GM12878 (cell line): ENCODE results near the gene SNRNP25. TPM values are rescaled to one million over a fixed set of nuclear protein-coding genes. Genes with fewer than 3 reads are reported as not detected.
A peak's percentile ranks its signal among the peaks of the same experiment; 100 is the strongest.

Source experiments
- ATAC-seq: fragments of 200-7000 bp; cut with Tn5 transposase; 3 replicates; pipeline ENCODE4 v1.9.1; 2020; ENCODE audit warnings: mild to moderate bottlenecking, moderate library complexity
- BruUV-seq: library from RNA; stranded (reverse); fragments of 400-500 nt; replicated peaks from 2 replicates; lab custom pipeline; 2021; lab: Mats Ljungman, UMichigan
- CTCF ChIA-PET: fragments of 300-600 bp; sonication (Branson Sonifier 250); formaldehyde crosslinking; extraction: SDS; loops from one replicate; lab custom pipeline; 2021; ENCODE audit warnings: inconsistent platforms; lab: Yijun Ruan, JAX
- POLR2A ChIA-PET: fragments of 350-600 bp; formaldehyde crosslinking; extraction: SDS; loops from one replicate; lab custom pipeline; 2021; ENCODE audit warnings: inconsistent platforms; lab: Charles Lee
- RAD21 ChIA-PET: fragments of 300-600 bp; sonication (Branson Sonifier 250); formaldehyde crosslinking; loops from one replicate; lab custom pipeline; 2023; ENCODE audit warnings: antibody characterized with exemption; ENCODE audit not compliant: unreplicated experiment; lab: Charles Lee
- SMC1A ChIA-PET: fragments of 300-600 bp; sonication (Branson Sonifier 250); formaldehyde crosslinking; loops from one replicate; lab custom pipeline; 2023; ENCODE audit not compliant: unreplicated experiment, uncharacterized antibody; lab: Charles Lee
- DNase-seq: peaks from one replicate; pipeline ENCODE4 v3.0.0-alpha.2; 2011; ENCODE audit warnings: low read depth, low spot score
- FAIRE-seq: peaks from 3 replicates; lab custom pipeline; 2011; peaks lifted over from hg19 to GRCh38; lab: Jason Lieb, UNC
- H2AFZ ChIP-seq: 2 replicates; pipeline ENCODE4 v1.6.0; 2011; ENCODE audit warnings: low read depth, low read length, control low read depth; ENCODE audit not compliant: control insufficient read depth
- H3K27ac ChIP-seq: 2 replicates; pipeline ENCODE4 v1.5.1; 2011; ENCODE audit warnings: control low read depth; ENCODE audit not compliant: control insufficient read depth, insufficient read depth
- H3K27me3 ChIP-seq, 2 experiments: replicated peaks in 1 of 2; 2 replicates each; pipeline versions ENCODE4 v1.6.0 to v1.6.1; 2011; ENCODE audit warnings: low read length in 1 of 2; ENCODE audit not compliant: control insufficient read depth in 2 of 2, insufficient read depth in 2 of 2
- H3K36me3 ChIP-seq, 2 experiments: 2 replicates each; pipeline ENCODE4 v1.5.1; 2011; ENCODE audit warnings: low read length in 1 of 2; ENCODE audit not compliant: control insufficient read depth in 2 of 2, insufficient read depth in 2 of 2
- H3K4me1 ChIP-seq: 2 replicates; pipeline ENCODE4 v1.6.1; 2011; ENCODE audit warnings: mild to moderate bottlenecking, low read length, moderate library complexity, mixed read lengths; ENCODE audit not compliant: control insufficient read depth, insufficient read depth
- H3K4me2 ChIP-seq: 2 replicates; pipeline ENCODE4 v1.6.0; 2011; ENCODE audit warnings: control low read depth; ENCODE audit not compliant: control insufficient read depth, insufficient read depth
- H3K4me3 ChIP-seq: fragments of 200-600 bp; sonication (generic); 2 replicates; pipeline ENCODE4 v1.5.1; 2016
- H3K79me2 ChIP-seq: 2 replicates; pipeline ENCODE4 v1.6.0; 2011; ENCODE audit warnings: low read length; ENCODE audit not compliant: control insufficient read depth, insufficient read depth
- H3K9ac ChIP-seq: 2 replicates; pipeline ENCODE4 v1.8.0; 2011; ENCODE audit warnings: low read length, control low read depth, mixed read lengths; ENCODE audit not compliant: control insufficient read depth, insufficient read depth
- H3K9me3 ChIP-seq: replicated peaks from 3 replicates; pipeline ENCODE4 v1.5.1; 2011; ENCODE audit warnings: mild to moderate bottlenecking, low read length; ENCODE audit not compliant: control insufficient read depth, insufficient read depth
- H4K20me1 ChIP-seq: 2 replicates; pipeline ENCODE4 v1.6.0; 2011; ENCODE audit not compliant: control insufficient read depth, insufficient read depth
- CEBPB ChIP-seq, 2 experiments: fragments of 150-350 bp in 1 of 2; IDR thresholded peaks; 2 replicates each; pipeline ENCODE4 v1.6.1; 2012 to 2014; ENCODE audit warnings: low read depth in 2 of 2, low read length in 2 of 2, borderline replicate concordance in 1 of 2, inconsistent platforms in 1 of 2
- EED ChIP-seq: sonication (generic); IDR thresholded peaks from 2 replicates; pipeline ENCODE4 v1.6.1; 2016; ENCODE audit warnings: antibody characterized with exemption, low read depth
- NFYA ChIP-seq: IDR thresholded peaks from 2 replicates; pipeline ENCODE4 v1.6.1; 2011; ENCODE audit warnings: low read depth, mild to moderate bottlenecking, low read length, improper control_type of control experiment, borderline replicate concordance
- RUNX3 ChIP-seq: IDR thresholded peaks from 2 replicates; pipeline ENCODE4 v1.6.1; 2012; ENCODE audit warnings: low read length, inconsistent platforms
- WGBS: methylation state at CpG from one replicate; pipeline ENCODE4 v1.1.6; 2016; ENCODE audit warnings: low lambda C conversion rate; ENCODE audit not compliant: insufficient replicate concordance, insufficient coverage; ENCODE audit errors: missing lambda C conversion rate; 5-methylcytosine and 5-hydroxymethylcytosine counted together
- in situ Hi-C: fragments of 300-500 bp; cut with MboI; formaldehyde crosslinking; loops from 9 replicates; pipeline ENCODE4 v1.14.3; 2018; ENCODE audit warnings: mixed read lengths
- intact Hi-C: fragments of 100-400 bp; cut with micrococcal nuclease; formaldehyde crosslinking; loops from one replicate; pipeline ENCODE4 v1.14.2; 2022; ENCODE audit not compliant: unreplicated experiment
- polyA plus RNA-seq, 11 experiments: library from polyadenylated mRNA; depleted of rRNA in 4 of 11; unstranded in 6 of 11; stranded (reverse) in 5 of 11; fragments of >200 nt; fragmentation: Nextera tagmentation in 4 of 11; fragmentation: Illumina TruSeq in 1 of 11; extraction: Ambion mirVana in 4 of 11; extraction: Trizol in 1 of 11; gene quantifications; 1 replicate in 1 of 11; 2 replicates in 10 of 11; pipeline versions ENCODE4 v1.2.1 to v1.2.3, GENCODE V29; 2011 to 2016; ENCODE audit warnings: inconsistent platforms in 2 of 11, missing spikeins in 2 of 11, low read depth in 1 of 11
- total RNA-seq, 4 experiments: library from RNA; depleted of rRNA in 3 of 4; stranded (reverse); fragments of >200 nt in 3 of 4; fragmentation: Illumina TruSeq in 1 of 4; extraction: Trizol in 1 of 4; gene quantifications; 2 replicates each; pipeline versions ENCODE4 v1.2.1 to v1.2.3, GENCODE V29; 2013 to 2021

The SNRNP25 gene
- total and polyA plus RNA-seq, 10 of the 15 experiments (the other 5 are each of a cell fraction or from before 2014, with no cell fraction given) = 40.9 to 138 (median 67.2) TPM

GRCh38 chr16:75580-76501, 22.2 kb downstream of the SNRNP25 start:
- SMC1A ChIA-PET = interaction anchor here (1.2 kb wide), 1 partner anchor 17 kb away, joined by 3 read pairs; no protein-coding TSS in a partner anchor
- intact Hi-C loops = no loop called here
- Histone ChIP-seq H3K27me3 (peaks cover 4 to 10% of the 10 kb centered on the region in 2 experiments; a peak in 3 of 4 replicates), H3K27ac (no peak overlapping the region), H3K36me3 (no peaks in the 10 kb centered on the region; a peak in 2 of 4 replicates), H3K9ac (peak overlapping the region; percentile 14; the same call in 1 of the 2 replicates), H2AFZ (no peak overlapping the region), H3K9me3 (no peaks in the 10 kb centered on the region), H3K4me1 (peaks cover 20% of the 10 kb centered on the region), H3K4me2 (no peak overlapping the region), H3K4me3 (no peak overlapping the region), H4K20me1 (no peaks in the 10 kb centered on the region; the same call in 1 of the 2 replicates), H3K79me2 (peaks cover 10% of the 10 kb centered on the region)
- CTCF ChIA-PET = interaction anchor here (1.6 to 14.2 kb wide), 4 partner anchors 10 to 31 kb away, joined by 4 to 319 read pairs (median 25); no protein-coding TSS in a partner anchor
- BruUV-seq = no TSS peak
- RAD21 ChIA-PET = interaction anchor here (0.9 to 1.0 kb wide), 2 partner anchors 10 to 21 kb away, joined by 4 read pairs; no protein-coding TSS in a partner anchor
- DNase-seq (no peak), ATAC-seq (no peak), FAIRE-seq (no peak)
- 49% methylated on average over 10 of the region's 11 CpGs for WGBS
- POLR2A ChIA-PET = interaction anchor here (1.0 to 1.2 kb wide), 3 partner anchors 16 to 21 kb away, joined by 3 read pairs; no protein-coding TSS in a partner anchor
- no peak for TF ChIP-seq NFYA
- peak in 1 of 2 experiments; percentile 89; a peak in 2 of 4 replicates for TF ChIP-seq CEBPB (IDR thresholded peaks at IDR 0.05; ENCODE audit: borderline replicate concordance in 1 of 2, low read depth in 2 of 2, low read length in 2 of 2)
- peak; percentile 60 for TF ChIP-seq RUNX3
- 0 out of 2 replicates have a peak, but pooled peaks have one; percentile 20 for TF ChIP-seq EED
- in situ Hi-C loops = no loop called here
